HepG2 (cell line): ENCODE results near the gene JMJD8. TPM values are rescaled to one million over a fixed set of nuclear protein-coding genes. Genes with fewer than 3 reads are reported as not detected.

Experiments
- ASH2L ChIP-seq: fragments of 300-600, 200-600 bp; sonication (generic); IDR thresholded peaks from 2 replicates; pipeline ENCODE4 v1.7.0; 2017; ENCODE audit warnings: low read depth, mild to moderate bottlenecking, moderate library complexity, mixed read lengths, low read length; ENCODE audit not compliant: insufficient read length
- FOXK1 ChIP-seq: sonication (generic); formaldehyde crosslinking; IDR thresholded peaks from 2 replicates; pipeline ENCODE4 v1.4.0; 2020; ENCODE audit warnings: low read depth, missing genetic modification reagents, borderline replicate concordance
- GABPB1 ChIP-seq: IDR thresholded peaks from 2 replicates; pipeline ENCODE4 v1.6.1; 2016; ENCODE audit warnings: mild to moderate bottlenecking, missing genetic modification reagents, moderate library complexity, missing compliant biosample characterization
- KMT2B ChIP-seq: IDR thresholded peaks from 2 replicates; pipeline ENCODE4 v1.6.1; 2016; ENCODE audit warnings: missing genetic modification reagents, missing compliant biosample characterization
- MEF2D ChIP-seq: sonication (generic); formaldehyde crosslinking; IDR thresholded peaks from 2 replicates; pipeline ENCODE4 v1.5.1; 2020; ENCODE audit warnings: mild to moderate bottlenecking, missing genetic modification reagents
- NCOA2 ChIP-seq: sonication (generic); formaldehyde crosslinking; IDR thresholded peaks from 2 replicates; pipeline ENCODE4 v1.8.0; 2022; ENCODE audit warnings: inconsistent platforms
- REL ChIP-seq: sonication (generic); formaldehyde crosslinking; conservative IDR thresholded peaks from 2 replicates; pipeline ENCODE4 v1.8.0; 2022; ENCODE audit warnings: mild to moderate bottlenecking, missing genetic modification reagents, moderate library complexity
- RERE ChIP-seq: IDR thresholded peaks from 2 replicates; pipeline ENCODE4 v1.6.1; 2016; ENCODE audit warnings: low read depth, missing genetic modification reagents, missing compliant biosample characterization
- SIX4 ChIP-seq: sonication (generic); formaldehyde crosslinking; IDR thresholded peaks from 2 replicates; pipeline ENCODE4 v1.4.0; 2020; ENCODE audit warnings: missing genetic modification reagents
- SSRP1 ChIP-seq: IDR thresholded peaks from 2 replicates; pipeline ENCODE4 v1.6.1; 2016; ENCODE audit warnings: control low read depth
- ZBTB25 ChIP-seq: IDR thresholded peaks from 2 replicates; pipeline ENCODE4 v1.6.1; 2018; ENCODE audit warnings: missing genetic modification reagents
- ZFP36L2 ChIP-seq: sonication (generic); formaldehyde crosslinking; IDR thresholded peaks from 2 replicates; pipeline ENCODE4 v1.4.0; 2020; ENCODE audit warnings: missing genetic modification reagents
- ZHX1 ChIP-seq: sonication (generic); formaldehyde crosslinking; IDR thresholded peaks from 2 replicates; pipeline ENCODE4 v1.8.1; 2022; ENCODE audit warnings: low read depth, mild to moderate bottlenecking, missing genetic modification reagents
- ZNF296 ChIP-seq: sonication (generic); formaldehyde crosslinking; conservative IDR thresholded peaks from 2 replicates; pipeline ENCODE4 v1.5.0; 2020; ENCODE audit warnings: mild to moderate bottlenecking, missing genetic modification reagents
- ZNF335 ChIP-seq: sonication (generic); formaldehyde crosslinking; IDR thresholded peaks from 2 replicates; pipeline ENCODE4 v1.4.0; 2020; ENCODE audit warnings: missing genetic modification reagents
- ZNF549 ChIP-seq: sonication (generic); formaldehyde crosslinking; IDR thresholded peaks from 2 replicates; pipeline ENCODE4 v1.5.0; 2020; ENCODE audit warnings: missing genetic modification reagents
- ZNF556 ChIP-seq: sonication (generic); formaldehyde crosslinking; IDR thresholded peaks from 2 replicates; pipeline ENCODE4 v1.4.0; 2020; ENCODE audit warnings: mild to moderate bottlenecking, missing genetic modification reagents, borderline replicate concordance
- ZNF563 ChIP-seq: sonication (generic); formaldehyde crosslinking; IDR thresholded peaks from 2 replicates; pipeline ENCODE4 v1.8.0; 2022; ENCODE audit warnings: mild to moderate bottlenecking, moderate library complexity, missing genetic modification reagents
- ZNF780A ChIP-seq: sonication (generic); formaldehyde crosslinking; IDR thresholded peaks from 2 replicates; pipeline ENCODE4 v1.8.0; 2022; ENCODE audit warnings: mild to moderate bottlenecking, missing genetic modification reagents, moderate library complexity
- ZNF800 ChIP-seq: sonication (generic); formaldehyde crosslinking; IDR thresholded peaks from 2 replicates; pipeline ENCODE4 v1.4.0; 2020; ENCODE audit warnings: missing genetic modification reagents
- polyA plus RNA-seq, 8 experiments: library from polyadenylated mRNA; depleted of rRNA in 3 of 8; stranded (reverse) in 7 of 8; unstranded in 1 of 8; fragments of >200 nt; fragmentation: Illumina TruSeq in 4 of 8; extraction: Trizol in 4 of 8; gene quantifications; 2 replicates each; pipeline versions ENCODE4 v1.2.1 to v1.2.3, GENCODE V29; 2011 to 2016; ENCODE audit warnings: low read depth in 4 of 8, missing spikeins in 1 of 8, mixed read lengths in 1 of 8; ENCODE audit not compliant: insufficient read depth in 1 of 8
- total RNA-seq, 5 experiments: library from RNA; depleted of rRNA; stranded (reverse); fragments of >200 nt; fragmentation: Illumina TruSeq; extraction: Trizol; gene quantifications; 2 replicates each; pipeline ENCODE4 v1.2.3, GENCODE V29; 2016; ENCODE audit warnings: low read depth in 1 of 5

Gene JMJD8
- total and polyA plus RNA-seq, 2 of the 13 experiments (the other 11 are each of a cell fraction or from before 2014, with no cell fraction given) = 2.6 to 11.8 TPM

GRCh38 chr16:667113-667779 lies 16.9 kb downstream of the JMJD8 start (continued):
- TF ChIP-seq RERE (CRISPR knock-in tag) (no peak), ZNF800 (CRISPR knock-in tag) (no peak), REL (CRISPR knock-in tag) (0 out of 2 replicates have a peak, but pooled peaks have one; percentile 1), SSRP1 (CRISPR knock-in tag) (no peak), ASH2L (no peak), MEF2D (no peak), ZNF296 (CRISPR knock-in tag) (no peak), ZNF549 (CRISPR knock-in tag) (no peak), ZFP36L2 (CRISPR knock-in tag) (no peak), SIX4 (no peak), ZBTB25 (no peak), ZNF563 (no peak), FOXK1 (CRISPR knock-in tag) (no peak), ZNF335 (CRISPR knock-in tag) (no peak), ZNF556 (CRISPR knock-in tag) (no peak), ZNF780A (no peak), ZHX1 (CRISPR knock-in tag) (0 out of 2 replicates have a peak, but pooled peaks have one; percentile 11), GABPB1 (no peak), KMT2B (no peak), NCOA2 (CRISPR knock-in tag) (no peak)
